RWPE2 (cell line): ENCODE measurements around the gene NKX2-4.
"Not testable (repeated sequence)": the region's sequence is repeated elsewhere in the genome, so short reads cannot be mapped to it uniquely, and the experiment has no call there.

ENCODE experiments used
- ATAC-seq: fragments of 200-7000 bp; cut with Tn5 transposase; 3 replicates; pipeline ENCODE4 v1.9.1; 2021; ENCODE audit warnings: low read depth
- DNase-seq: peaks from one replicate; pipeline ENCODE4 v3.0.0-alpha.2; 2020; ENCODE audit warnings: low spot score
- H3K27ac ChIP-seq: fragments of 450-650 bp; 2 replicates; pipeline ENCODE4 v1.5.1; 2017; ENCODE audit warnings: mild to moderate bottlenecking; ENCODE audit not compliant: poor library complexity, severe bottlenecking
- H3K27me3 ChIP-seq: fragments of 250-450 bp; sonication (Bioruptor Pico); 2 replicates; pipeline ENCODE4 v1.5.1; 2021; ENCODE audit warnings: mild to moderate bottlenecking, moderate library complexity; ENCODE audit not compliant: insufficient read depth, poor library complexity, severe bottlenecking
- H3K36me3 ChIP-seq: fragments of 250-450 bp; sonication (Bioruptor Pico); 2 replicates; pipeline ENCODE4 v1.5.1; 2020; ENCODE audit warnings: low read depth, mild to moderate bottlenecking, moderate library complexity
- H3K4me1 ChIP-seq: fragments of 250-450 bp; sonication (Bioruptor Pico); 2 replicates; pipeline ENCODE4 v1.5.1; 2021; ENCODE audit warnings: mild to moderate bottlenecking, moderate library complexity; ENCODE audit not compliant: insufficient read depth, poor library complexity, severe bottlenecking
- H3K4me3 ChIP-seq: fragments of 250-450 bp; sonication (Bioruptor Pico); 2 replicates; pipeline ENCODE4 v1.5.1; 2021; ENCODE audit warnings: mild to moderate bottlenecking, moderate library complexity; ENCODE audit not compliant: severe bottlenecking
- H3K9me3 ChIP-seq: fragments of 250-450 bp; sonication (Bioruptor Pico); 2 replicates; pipeline ENCODE4 v1.5.1; 2021; ENCODE audit warnings: mild to moderate bottlenecking, moderate library complexity; ENCODE audit not compliant: severe bottlenecking
- TF ChIP-seq, protein P1 (sequence below): fragments of 450-650 bp; IDR thresholded peaks from one replicate; pipeline ENCODE4 v1.5.1; 2017; ENCODE audit warnings: mild to moderate bottlenecking, moderate library complexity; ENCODE audit not compliant: poor library complexity, severe bottlenecking

Gene NKX2-4

DNA sequence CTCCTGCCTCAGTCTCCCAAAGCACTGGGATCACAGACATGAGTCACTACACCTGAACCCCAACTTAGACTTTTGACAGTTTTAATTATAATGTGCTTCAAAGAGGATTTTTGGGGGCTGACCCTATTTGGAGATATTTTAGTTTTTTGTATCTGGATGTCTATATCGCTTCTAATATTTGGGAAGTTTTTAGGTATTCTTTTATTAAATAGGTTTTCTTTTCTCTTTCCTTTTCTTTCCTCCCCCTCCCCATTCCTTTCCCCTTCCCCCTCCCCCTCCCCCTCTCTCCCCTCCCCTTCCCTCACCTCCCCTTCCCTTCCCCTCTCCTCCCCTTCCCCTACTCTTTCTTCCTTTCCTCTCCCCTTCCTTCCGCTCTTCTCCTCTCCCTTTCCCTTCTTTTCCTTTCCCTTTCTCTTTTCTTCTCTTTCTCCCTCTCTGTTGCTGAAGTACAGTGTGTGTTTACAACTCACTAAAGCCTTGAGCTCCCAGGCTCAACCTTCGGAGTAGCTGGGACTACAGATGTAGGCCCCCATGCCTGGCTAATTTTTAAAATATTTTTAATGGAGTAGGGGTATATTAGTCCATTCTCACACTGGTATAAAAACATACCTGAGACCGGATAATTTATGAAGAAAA is 24.4 kb upstream of the NKX2-4 start:
- Histone ChIP-seq H3K9me3 (no peaks in the 10 kb centered on the region), H3K36me3 (no peaks in the 10 kb centered on the region), H3K27ac (no peak overlapping the region), H3K4me3 (no peak overlapping the region), H3K27me3 (no peaks in the 10 kb centered on the region), H3K4me1 (no peaks in the 10 kb centered on the region)
- TF ChIP-seq, protein P1, sequence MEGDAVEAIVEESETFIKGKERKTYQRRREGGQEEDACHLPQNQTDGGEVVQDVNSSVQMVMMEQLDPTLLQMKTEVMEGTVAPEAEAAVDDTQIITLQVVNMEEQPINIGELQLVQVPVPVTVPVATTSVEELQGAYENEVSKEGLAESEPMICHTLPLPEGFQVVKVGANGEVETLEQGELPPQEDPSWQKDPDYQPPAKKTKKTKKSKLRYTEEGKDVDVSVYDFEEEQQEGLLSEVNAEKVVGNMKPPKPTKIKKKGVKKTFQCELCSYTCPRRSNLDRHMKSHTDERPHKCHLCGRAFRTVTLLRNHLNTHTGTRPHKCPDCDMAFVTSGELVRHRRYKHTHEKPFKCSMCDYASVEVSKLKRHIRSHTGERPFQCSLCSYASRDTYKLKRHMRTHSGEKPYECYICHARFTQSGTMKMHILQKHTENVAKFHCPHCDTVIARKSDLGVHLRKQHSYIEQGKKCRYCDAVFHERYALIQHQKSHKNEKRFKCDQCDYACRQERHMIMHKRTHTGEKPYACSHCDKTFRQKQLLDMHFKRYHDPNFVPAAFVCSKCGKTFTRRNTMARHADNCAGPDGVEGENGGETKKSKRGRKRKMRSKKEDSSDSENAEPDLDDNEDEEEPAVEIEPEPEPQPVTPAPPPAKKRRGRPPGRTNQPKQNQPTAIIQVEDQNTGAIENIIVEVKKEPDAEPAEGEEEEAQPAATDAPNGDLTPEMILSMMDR, result no peak
- no peak for DNase-seq
- no peak for ATAC-seq

DNA sequence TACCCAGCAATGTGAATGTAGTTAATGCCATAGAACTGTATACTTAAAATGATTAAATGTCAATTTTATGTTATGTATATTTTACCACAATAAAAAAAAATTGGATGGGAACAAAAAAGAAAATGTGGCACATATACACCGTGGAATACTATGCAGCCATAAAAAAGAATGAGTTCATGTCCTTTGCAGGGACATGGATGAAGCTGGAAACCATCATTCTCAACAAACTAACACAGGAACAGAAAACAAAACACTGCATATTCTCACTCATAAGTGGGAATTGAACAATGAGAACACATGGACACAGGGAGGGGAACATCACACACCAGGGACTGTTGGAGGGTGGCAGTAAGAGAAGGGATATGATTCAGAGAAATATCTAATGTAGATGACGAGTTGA is 21.8 kb upstream of the NKX2-4 start:
- H3K27ac ChIP-seq, H3K4me3 ChIP-seq, H3K36me3 ChIP-seq, DNase-seq, H3K9me3 ChIP-seq, H3K27me3 ChIP-seq, H3K4me1 ChIP-seq, ATAC-seq: not testable (repeated sequence)

DNA sequence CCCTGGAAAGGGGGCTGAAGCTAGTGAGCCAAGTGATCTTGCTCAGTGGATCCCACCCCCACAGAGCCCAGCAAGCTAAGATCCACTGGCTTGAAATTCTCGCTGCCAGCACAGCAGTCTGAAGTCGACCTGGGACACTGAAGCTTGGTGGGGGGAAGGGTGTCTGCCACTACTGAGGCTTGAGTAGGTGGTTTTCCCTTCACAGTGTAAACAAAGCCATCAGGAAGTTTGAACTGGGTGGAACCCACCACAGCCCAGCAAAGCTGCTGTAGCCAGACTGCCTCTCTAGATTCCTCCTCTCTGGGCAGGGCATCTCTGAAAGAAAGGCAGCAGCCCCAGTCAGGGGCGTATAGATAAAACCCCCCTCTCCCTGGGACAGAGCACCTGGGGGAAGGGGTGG is 16.7 kb upstream of the NKX2-4 start:
- not testable (repeated sequence) for H3K36me3 ChIP-seq, H3K9me3 ChIP-seq, H3K4me3 ChIP-seq, H3K4me1 ChIP-seq, ATAC-seq, H3K27ac ChIP-seq, DNase-seq
- peaks cover 24% of the 10 kb centered on the region for H3K27me3 ChIP-seq

DNA sequence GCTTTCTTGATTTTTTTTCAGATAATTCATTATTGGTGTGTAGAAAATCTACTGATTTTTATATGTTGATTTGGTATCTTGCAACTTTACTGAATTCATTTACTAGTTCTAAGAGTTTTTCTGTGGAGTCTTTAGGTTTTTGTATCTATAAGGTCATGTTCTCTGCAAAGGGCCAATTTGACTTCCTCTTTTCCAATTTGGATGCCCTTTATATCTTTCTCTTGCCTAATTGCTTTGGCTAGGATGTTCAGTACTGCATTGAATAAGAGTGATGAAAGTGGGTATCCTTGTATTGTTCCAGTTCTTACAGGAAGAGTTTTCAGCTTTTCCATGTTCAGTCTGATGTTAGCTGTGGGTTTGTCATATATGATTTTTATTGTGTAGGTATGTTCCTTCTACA is 14.4 kb upstream of the NKX2-4 start:
- Histone ChIP-seq H3K36me3 (no peaks in the 10 kb centered on the region), H3K9me3 (no peaks in the 10 kb centered on the region), H3K4me3 (no peak overlapping the region), H3K27ac (no peak overlapping the region), H3K27me3 (peaks cover 24% of the 10 kb centered on the region), H3K4me1 (no peaks in the 10 kb centered on the region)
- no peak for ATAC-seq
- DNase-seq, result no peak
- TF ChIP-seq, protein P1, result no peak

DNA sequence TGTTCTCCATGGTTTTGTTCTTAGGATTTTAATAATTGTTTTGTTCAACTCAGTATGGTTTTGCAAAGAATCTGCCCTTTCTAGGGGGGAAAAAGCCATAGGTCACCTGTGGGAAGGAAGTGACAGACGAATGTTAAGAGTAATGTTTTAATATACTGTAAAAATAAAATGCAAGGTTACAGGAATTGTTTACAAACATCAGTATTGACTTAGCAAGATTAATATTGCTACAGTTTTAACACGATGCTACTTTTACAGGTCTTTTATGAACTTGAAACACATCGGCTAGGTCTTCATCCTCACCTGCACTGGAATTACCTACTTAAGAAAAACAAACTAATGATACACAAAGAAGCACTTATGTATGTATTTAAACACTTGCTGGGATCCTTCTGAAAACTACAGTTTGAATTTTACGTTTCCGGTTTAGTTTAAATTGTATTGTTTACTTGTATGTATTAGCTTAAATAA is 1.7 kb upstream of the NKX2-4 start:
- peaks cover 96% of the 10 kb centered on the region for H3K27me3 ChIP-seq
- H3K9me3 ChIP-seq, result no peaks in the 10 kb centered on the region
- TF ChIP-seq, protein P1, result no peak
- DNase-seq (no peak), ATAC-seq (no peak)
- no peaks in the 10 kb centered on the region for H3K4me1 ChIP-seq
- H3K4me3 ChIP-seq, result no peak overlapping the region
- H3K27ac ChIP-seq, result no peak overlapping the region
- no peaks in the 10 kb centered on the region for H3K36me3 ChIP-seq
